ENCODE measurements around the gene NUMA1.

DNA sequence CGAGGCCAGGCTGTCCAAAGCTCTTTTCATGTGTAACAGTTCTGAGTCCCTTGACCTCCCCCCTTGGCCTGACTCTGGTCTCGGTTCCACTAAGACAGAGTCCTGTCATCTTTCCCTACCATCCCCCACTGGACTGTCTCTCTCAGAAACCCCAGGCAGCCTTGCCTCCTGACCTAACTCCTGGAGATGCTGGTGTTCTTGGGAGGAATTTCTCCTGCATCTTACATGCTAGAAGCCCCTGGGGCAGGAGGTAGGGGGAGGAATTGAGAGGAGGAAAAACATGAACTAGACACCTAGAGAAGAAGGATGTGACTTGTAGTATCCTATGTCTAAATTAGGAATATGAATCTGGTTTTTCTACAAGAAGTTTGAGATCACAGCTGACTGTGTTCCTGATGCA, 82.3 kb downstream of the NUMA1 start:
- TF ChIP-seq EP300 (conservative IDR thresholded peaks at IDR 0.05; ENCODE audit: poor library complexity, severe bottlenecking) = no peak
- TF ChIP-seq, protein P1, sequence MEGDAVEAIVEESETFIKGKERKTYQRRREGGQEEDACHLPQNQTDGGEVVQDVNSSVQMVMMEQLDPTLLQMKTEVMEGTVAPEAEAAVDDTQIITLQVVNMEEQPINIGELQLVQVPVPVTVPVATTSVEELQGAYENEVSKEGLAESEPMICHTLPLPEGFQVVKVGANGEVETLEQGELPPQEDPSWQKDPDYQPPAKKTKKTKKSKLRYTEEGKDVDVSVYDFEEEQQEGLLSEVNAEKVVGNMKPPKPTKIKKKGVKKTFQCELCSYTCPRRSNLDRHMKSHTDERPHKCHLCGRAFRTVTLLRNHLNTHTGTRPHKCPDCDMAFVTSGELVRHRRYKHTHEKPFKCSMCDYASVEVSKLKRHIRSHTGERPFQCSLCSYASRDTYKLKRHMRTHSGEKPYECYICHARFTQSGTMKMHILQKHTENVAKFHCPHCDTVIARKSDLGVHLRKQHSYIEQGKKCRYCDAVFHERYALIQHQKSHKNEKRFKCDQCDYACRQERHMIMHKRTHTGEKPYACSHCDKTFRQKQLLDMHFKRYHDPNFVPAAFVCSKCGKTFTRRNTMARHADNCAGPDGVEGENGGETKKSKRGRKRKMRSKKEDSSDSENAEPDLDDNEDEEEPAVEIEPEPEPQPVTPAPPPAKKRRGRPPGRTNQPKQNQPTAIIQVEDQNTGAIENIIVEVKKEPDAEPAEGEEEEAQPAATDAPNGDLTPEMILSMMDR (IDR thresholded peaks at IDR 0.05; ENCODE audit: poor library complexity, severe bottlenecking) = no peak
